ENCODE results near the gene NTMT1.

Gene NTMT1

GRCh38 chr9:129580211-129580915, 45.6 kb upstream of the NTMT1 start:
- Histone ChIP-seq H3K27me3 (ENCODE audit: low read depth, low read length) (no peaks in the 10 kb centered on the region), H3K27ac (ENCODE audit: low read length) (no peak overlapping the region), H3K4me3 (ENCODE audit: low read length) (peak overlapping the region; percentile 58), H3K9me3 (ENCODE audit: insufficient read depth, low read length) (no peaks in the 10 kb centered on the region), H3K4me2 (ENCODE audit: low read length) (peak overlapping the region; percentile 69), H3K4me1 (ENCODE audit: low read length) (peaks cover 48% of the 10 kb centered on the region), H3K9ac (ENCODE audit: low read length) (peak overlapping the region; percentile 3; the same call in 1 of the 2 replicates), H4K20me1 (ENCODE audit: insufficient read depth, low read length) (no peaks in the 10 kb centered on the region), H3K79me2 (ENCODE audit: low read length) (no peaks in the 10 kb centered on the region), H3K36me3 (replicated peaks; ENCODE audit: low read depth, low read length) (no peaks in the 10 kb centered on the region), H2AFZ (ENCODE audit: low read depth, low read length) (no peak overlapping the region; the same call in 1 of the 2 replicates)
- TF ChIP-seq CTCF (IDR thresholded peaks at IDR 0.05; ENCODE audit: low read depth, low read length) (no peak), EZH2phosphoT487 (IDR thresholded peaks at IDR 0.05; ENCODE audit: low read depth) (no peak)

- Histone ChIP-seq H3K9me3 (ENCODE audit: insufficient read depth, low read length) (no peaks in the 10 kb centered on the region), H3K9ac (ENCODE audit: low read length) (no peak overlapping the region), H2AFZ (ENCODE audit: low read depth, low read length) (no peak overlapping the region), H3K4me3 (ENCODE audit: low read length) (no peak overlapping the region), H4K20me1 (ENCODE audit: insufficient read depth, low read length) (no peaks in the 10 kb centered on the region), H3K79me2 (ENCODE audit: low read length) (no peaks in the 10 kb centered on the region), H3K27me3 (ENCODE audit: low read depth, low read length) (no peaks in the 10 kb centered on the region), H3K27ac (ENCODE audit: low read length) (no peak overlapping the region), H3K36me3 (replicated peaks; ENCODE audit: low read depth, low read length) (no peaks in the 10 kb centered on the region), H3K4me1 (ENCODE audit: low read length) (peaks cover 48% of the 10 kb centered on the region), H3K4me2 (ENCODE audit: low read length) (no peak overlapping the region)
- TF ChIP-seq CTCF (IDR thresholded peaks at IDR 0.05; ENCODE audit: low read depth, low read length) (no peak), EZH2phosphoT487 (IDR thresholded peaks at IDR 0.05; ENCODE audit: low read depth) (no peak)
These were observed 44.3 kb upstream of the NTMT1 start for GRCh38 chr9:129581505-129582189.

GRCh38 chr9:129582855-129583254, 43.1 kb upstream of the NTMT1 start:
- no peak overlapping the region for H2AFZ ChIP-seq (ENCODE audit: low read depth, low read length)
- no peak overlapping the region for H3K27ac ChIP-seq (ENCODE audit: low read length)
- no peaks in the 10 kb centered on the region for H4K20me1 ChIP-seq (ENCODE audit: insufficient read depth, low read length)
- H3K79me2 ChIP-seq (ENCODE audit: low read length): no peaks in the 10 kb centered on the region
- H3K4me1 ChIP-seq (ENCODE audit: low read length): peaks cover 48% of the 10 kb centered on the region
- no peak for TF ChIP-seq EZH2phosphoT487 (IDR thresholded peaks at IDR 0.05; ENCODE audit: low read depth)
- TF ChIP-seq CTCF (IDR thresholded peaks at IDR 0.05; ENCODE audit: low read depth, low read length): no peak
- H3K4me3 ChIP-seq (ENCODE audit: low read length): no peak overlapping the region
- H3K27me3 ChIP-seq (ENCODE audit: low read depth, low read length): no peaks in the 10 kb centered on the region
- H3K36me3 ChIP-seq (replicated peaks; ENCODE audit: low read depth, low read length): no peaks in the 10 kb centered on the region
- H3K9me3 ChIP-seq (ENCODE audit: insufficient read depth, low read length): no peaks in the 10 kb centered on the region
- H3K4me2 ChIP-seq (ENCODE audit: low read length): no peak overlapping the region
- no peak overlapping the region for H3K9ac ChIP-seq (ENCODE audit: low read length)

GRCh38 chr9:129583308-129584038, 42.5 kb upstream of the NTMT1 start:
- H3K27me3 ChIP-seq (ENCODE audit: low read depth, low read length): no peaks in the 10 kb centered on the region
- H3K9ac ChIP-seq (ENCODE audit: low read length): no peak overlapping the region
- no peak for TF ChIP-seq CTCF (IDR thresholded peaks at IDR 0.05; ENCODE audit: low read depth, low read length)
- TF ChIP-seq EZH2phosphoT487 (IDR thresholded peaks at IDR 0.05; ENCODE audit: low read depth): no peak
- H3K4me2 ChIP-seq (ENCODE audit: low read length): no peak overlapping the region
- H3K27ac ChIP-seq (ENCODE audit: low read length): no peak overlapping the region
- peaks cover 48% of the 10 kb centered on the region for H3K4me1 ChIP-seq (ENCODE audit: low read length)
- no peak overlapping the region for H3K4me3 ChIP-seq (ENCODE audit: low read length)
- H3K79me2 ChIP-seq (ENCODE audit: low read length): no peaks in the 10 kb centered on the region
- H3K9me3 ChIP-seq (ENCODE audit: insufficient read depth, low read length): no peaks in the 10 kb centered on the region
- H3K36me3 ChIP-seq (replicated peaks; ENCODE audit: low read depth, low read length): no peaks in the 10 kb centered on the region
- no peak overlapping the region for H2AFZ ChIP-seq (ENCODE audit: low read depth, low read length)
- no peaks in the 10 kb centered on the region for H4K20me1 ChIP-seq (ENCODE audit: insufficient read depth, low read length)
